Measurements from ENCODE around the gene POLR3B.
A peak's percentile ranks its signal among the peaks of the same experiment; 100 is the strongest.
"Not testable (repeated sequence)": the region's sequence is repeated elsewhere in the genome, so short reads cannot be mapped to it uniquely, and the experiment has no call there.

Gene POLR3B

GRCh38 chr12:106342397-106343213 is 14.9 kb upstream of the POLR3B start:
- DNase-seq (ENCODE audit: low read depth, low spot score), result no peak

GRCh38 chr12:106343214-106343528 is 14.4 kb upstream of the POLR3B start:
- no peak for DNase-seq (ENCODE audit: low read depth, low spot score)

- no peak for DNase-seq (ENCODE audit: low read depth, low spot score)
These were observed 13.4 kb upstream of the POLR3B start for GRCh38 chr12:106344131-106344530.

DNA sequence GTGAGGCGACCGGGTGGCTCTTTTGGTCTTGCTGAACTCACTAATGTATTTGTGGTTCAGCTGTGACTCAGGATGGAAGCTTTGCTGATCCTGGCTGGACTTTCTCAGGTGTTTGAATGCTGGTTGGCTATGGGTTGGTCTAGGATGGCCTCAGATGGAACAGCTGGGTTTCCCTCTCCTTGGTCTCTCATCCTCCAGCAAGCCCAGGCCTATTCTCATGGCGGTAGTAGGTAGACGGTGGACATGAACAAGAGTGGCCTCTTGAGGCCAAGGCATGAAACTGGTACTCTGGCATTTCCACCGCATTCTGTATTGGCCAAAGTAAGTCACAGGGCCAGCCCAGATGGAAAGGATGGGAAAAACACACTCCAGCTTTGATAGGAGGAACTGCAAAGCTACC is 11.8 kb upstream of the POLR3B start:
- DNase-seq (ENCODE audit: low read depth, low spot score), result peak; percentile 12

GRCh38 chr12:106348411-106348810 is 9.1 kb upstream of the POLR3B start:
- DNase-seq (ENCODE audit: low read depth, low spot score), result no peak

GRCh38 chr12:106353175-106353574 is 4.4 kb upstream of the POLR3B start:
- no peak for DNase-seq (ENCODE audit: low read depth, low spot score)

GRCh38 chr12:106358396-106359241 is 1.1 kb downstream of the POLR3B start:
- DNase-seq (ENCODE audit: low read depth, low spot score), result no peak

GRCh38 chr12:106359646-106360399 is 2.3 kb downstream of the POLR3B start:
- DNase-seq (ENCODE audit: low read depth, low spot score), result no peak

- no peak for DNase-seq (ENCODE audit: low read depth, low spot score)
These were observed 2.9 kb downstream of the POLR3B start for GRCh38 chr12:106360400-106360994.

DNA sequence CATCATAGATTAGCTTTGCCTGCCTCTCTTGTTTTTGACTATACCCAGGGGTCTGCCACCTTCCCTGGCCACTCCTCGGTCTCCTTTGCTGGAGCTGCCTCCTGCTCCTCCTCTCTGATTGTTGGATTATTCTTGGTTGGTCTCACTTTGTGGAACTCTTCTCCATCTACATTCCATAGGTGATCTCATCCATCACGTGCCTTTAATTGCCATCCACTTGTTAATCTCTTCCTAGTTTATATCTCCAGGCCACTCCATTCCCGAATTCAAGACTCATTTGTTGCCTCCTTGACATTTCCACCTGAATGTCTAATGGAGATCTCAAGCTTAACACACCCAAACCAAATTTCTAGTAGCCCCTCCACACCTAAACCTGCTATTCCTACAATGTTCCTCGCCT is 5.4 kb downstream of the POLR3B start:
- no peak for DNase-seq (ENCODE audit: low read depth, low spot score)

DNA sequence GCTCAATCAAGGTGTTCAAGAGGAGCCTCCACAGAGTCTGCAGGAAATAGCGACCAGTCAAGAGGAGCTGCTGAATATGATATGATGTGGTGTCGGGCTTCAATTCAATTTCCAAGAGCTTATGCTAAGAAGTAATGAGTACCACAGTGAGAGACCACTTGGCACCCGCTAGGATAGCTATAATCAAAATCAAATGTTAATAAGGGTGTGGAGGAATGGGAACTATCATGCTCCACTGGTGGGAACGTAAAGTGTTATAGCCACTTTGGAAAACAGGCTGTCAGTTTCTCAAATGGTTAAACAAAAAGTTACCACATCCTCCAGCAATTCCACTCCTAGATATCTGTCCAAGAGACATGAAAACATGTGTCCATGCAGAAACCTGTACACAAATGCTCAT is 6.7 kb downstream of the POLR3B start:
- DNase-seq (ENCODE audit: low read depth, low spot score), result no peak

DNA sequence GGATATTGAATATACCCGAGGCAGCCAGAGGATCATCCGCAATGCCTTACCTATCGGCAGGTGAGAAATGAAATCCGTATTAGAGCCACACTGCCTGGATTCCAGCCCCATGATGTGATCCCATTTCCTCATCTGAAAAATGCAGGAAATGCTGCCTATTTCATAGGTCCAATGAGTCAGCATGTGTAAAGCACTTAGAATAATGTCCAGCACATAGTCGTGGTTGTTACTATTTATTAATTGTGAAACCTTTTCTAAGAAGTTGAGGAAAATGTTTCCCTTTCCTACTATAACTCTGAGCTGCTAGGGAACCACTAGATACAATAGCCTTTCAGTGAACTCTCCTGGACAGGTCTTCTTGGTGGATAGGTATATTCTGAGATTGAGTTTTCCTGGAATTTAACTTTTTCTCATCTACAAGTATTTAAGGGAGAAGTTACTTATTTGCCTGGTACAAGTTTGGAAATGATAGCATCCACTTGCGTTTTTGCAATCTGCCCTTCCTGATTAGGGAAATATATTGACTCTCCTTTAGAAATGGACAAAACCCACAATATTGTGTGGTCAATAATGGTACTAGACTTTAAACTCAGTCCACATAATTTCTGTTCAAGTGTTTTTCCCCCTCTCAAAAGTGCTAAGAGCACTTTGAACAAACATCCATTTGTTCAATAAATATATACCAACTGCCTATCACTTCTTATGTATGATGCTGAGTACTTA is 12.2 kb downstream of the POLR3B start:
- DNase-seq (ENCODE audit: low read depth, low spot score), result no peak

DNA sequence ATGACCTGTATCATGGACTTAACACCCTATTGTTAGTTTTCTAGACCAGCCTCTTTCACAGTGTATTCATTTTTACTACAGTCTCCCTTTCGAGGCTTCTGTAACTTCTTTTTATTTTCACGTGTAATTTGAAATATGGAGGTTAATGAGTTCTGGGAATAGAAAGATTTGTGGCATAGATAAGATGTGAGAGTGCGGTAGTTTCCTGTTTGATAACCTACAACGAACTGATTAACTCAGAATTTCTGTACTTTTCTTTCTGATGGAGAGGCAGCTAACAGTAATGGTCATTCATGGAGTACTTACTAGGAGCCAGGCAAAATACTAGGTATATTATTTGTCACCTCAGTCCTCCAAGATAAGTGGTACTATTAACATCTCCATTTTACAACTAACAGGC is 21.2 kb downstream of the POLR3B start:
- no peak for DNase-seq (ENCODE audit: low read depth, low spot score)

GRCh38 chr12:106380954-106381353 is 23.4 kb downstream of the POLR3B start:
- no peak for DNase-seq (ENCODE audit: low read depth, low spot score)

DNA sequence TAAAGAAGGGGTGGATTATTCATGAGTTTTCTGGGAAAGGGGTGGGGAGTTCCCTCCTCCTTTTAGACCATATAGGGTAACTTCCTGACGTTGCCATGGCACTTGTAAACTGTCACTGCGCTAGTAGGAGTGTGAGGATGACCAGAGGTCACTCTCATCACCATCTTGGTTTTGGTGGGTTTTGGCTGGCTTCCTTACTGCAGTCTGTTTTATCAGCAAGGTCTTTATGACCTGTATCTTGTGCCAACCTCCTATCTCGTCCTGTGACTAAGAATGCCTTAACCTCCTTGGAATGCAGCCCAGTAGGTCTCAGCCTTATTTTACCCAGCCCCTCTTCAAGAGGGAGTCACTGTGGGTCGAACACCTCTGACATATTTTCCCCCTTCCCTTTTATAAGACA is 24.3 kb downstream of the POLR3B start:
- DNase-seq (ENCODE audit: low read depth, low spot score), result not testable (repeated sequence)

- DNase-seq (ENCODE audit: low read depth, low spot score), result no peak
These were observed 29.4 kb downstream of the POLR3B start for GRCh38 chr12:106386813-106387535.

DNA sequence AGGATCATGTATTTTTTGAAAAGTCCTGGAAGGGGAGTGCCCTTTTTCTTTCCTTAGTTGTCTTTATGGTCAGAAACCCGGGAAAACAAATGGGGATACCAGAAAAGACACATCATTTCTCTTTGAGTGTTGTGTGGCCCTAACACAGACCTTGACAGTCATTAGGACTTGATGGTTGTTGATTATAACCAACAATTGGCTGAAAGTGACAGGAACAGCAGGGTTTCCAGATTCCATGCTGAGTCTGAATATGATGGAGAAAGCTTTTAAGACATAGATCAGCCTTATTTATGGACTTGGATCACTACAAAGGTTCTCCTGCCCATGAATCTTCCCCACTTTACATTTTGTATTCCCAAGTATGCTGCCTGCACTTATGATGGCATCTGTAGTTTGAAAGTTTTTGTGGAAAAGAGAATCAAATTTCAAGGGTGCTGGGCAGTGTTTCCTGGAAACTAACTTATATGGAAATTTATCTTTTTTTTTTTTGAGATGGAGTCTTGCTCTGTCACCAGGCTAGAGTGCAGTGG is 30.4 kb downstream of the POLR3B start:
- no peak for DNase-seq (ENCODE audit: low read depth, low spot score)

DNA sequence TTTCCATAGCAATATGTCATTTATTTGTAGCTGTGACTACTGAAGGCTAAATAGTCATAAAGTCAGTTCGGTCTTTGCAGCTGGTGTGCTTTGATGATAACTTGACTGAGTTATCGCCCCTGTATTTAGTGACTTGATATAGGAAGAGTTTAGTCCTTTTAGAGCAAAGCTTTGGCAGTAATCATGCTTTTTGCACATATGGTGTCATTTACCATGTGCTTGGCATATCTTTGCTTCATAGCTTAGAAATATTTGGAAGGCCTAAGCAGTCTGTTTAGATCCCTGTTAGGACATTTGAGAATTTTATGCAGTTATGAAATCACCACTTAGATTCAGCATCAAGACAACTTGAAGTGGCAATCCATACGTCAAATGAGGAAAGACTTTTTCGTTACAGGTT is 31.6 kb downstream of the POLR3B start:
- no peak for DNase-seq (ENCODE audit: low read depth, low spot score)

DNA sequence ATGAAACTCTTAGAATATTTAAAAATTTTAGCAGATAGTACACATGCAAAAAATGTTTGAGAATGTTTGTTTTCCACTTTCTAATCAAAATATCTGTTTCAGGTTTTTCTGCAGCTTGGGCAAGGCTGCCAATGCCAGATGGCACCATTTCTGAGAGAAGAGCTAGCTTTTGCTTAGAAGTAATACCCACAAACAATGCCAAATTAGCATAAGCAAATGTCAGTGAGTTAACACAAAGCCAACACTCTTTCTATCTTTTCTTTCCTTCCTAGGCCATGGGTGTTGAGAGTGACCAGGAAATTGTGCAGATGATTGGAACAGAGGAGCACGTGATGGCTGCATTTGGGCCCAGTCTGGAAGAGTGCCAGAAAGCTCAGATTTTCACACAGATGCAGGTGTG is 35.2 kb downstream of the POLR3B start:
- DNase-seq (ENCODE audit: low read depth, low spot score), result no peak

- DNase-seq (ENCODE audit: low read depth, low spot score), result no peak
These were observed 52.3 kb downstream of the POLR3B start for GRCh38 chr12:106409878-106410277.

All from smooth muscle cell of the brain vasculature (primary cell).